Measurements from ENCODE around the gene ATXN1. TPM values are rescaled to one million over a fixed set of nuclear protein-coding genes. Genes with fewer than 3 reads are reported as not detected.

The ATXN1 gene
- total and polyA plus RNA-seq, 2 of the 8 experiments (the other 6 are each of a cell fraction or from before 2014, with no cell fraction given) = 1.6 to 4.0 TPM

DNA sequence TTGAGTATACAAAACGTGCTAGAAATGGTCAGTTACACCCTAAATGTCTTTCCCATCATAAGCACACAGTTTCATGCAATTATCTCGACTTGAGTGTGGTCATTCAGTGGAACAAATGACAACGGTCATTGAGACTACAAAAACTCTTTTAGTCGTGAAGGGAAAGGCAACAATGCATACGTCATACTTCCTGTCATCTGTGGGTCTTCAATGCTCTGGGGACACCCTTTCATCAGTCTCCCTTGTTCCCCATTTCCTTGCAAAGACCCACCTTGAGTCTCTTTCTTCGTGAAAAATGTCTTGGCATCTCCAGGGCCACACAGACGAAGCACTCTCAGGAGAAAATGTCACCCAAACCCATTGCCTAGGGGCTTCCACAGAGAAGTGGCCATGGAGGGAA, 284.4 kb downstream of the ATXN1 start (continued):
- TF ChIP-seq, protein P1, sequence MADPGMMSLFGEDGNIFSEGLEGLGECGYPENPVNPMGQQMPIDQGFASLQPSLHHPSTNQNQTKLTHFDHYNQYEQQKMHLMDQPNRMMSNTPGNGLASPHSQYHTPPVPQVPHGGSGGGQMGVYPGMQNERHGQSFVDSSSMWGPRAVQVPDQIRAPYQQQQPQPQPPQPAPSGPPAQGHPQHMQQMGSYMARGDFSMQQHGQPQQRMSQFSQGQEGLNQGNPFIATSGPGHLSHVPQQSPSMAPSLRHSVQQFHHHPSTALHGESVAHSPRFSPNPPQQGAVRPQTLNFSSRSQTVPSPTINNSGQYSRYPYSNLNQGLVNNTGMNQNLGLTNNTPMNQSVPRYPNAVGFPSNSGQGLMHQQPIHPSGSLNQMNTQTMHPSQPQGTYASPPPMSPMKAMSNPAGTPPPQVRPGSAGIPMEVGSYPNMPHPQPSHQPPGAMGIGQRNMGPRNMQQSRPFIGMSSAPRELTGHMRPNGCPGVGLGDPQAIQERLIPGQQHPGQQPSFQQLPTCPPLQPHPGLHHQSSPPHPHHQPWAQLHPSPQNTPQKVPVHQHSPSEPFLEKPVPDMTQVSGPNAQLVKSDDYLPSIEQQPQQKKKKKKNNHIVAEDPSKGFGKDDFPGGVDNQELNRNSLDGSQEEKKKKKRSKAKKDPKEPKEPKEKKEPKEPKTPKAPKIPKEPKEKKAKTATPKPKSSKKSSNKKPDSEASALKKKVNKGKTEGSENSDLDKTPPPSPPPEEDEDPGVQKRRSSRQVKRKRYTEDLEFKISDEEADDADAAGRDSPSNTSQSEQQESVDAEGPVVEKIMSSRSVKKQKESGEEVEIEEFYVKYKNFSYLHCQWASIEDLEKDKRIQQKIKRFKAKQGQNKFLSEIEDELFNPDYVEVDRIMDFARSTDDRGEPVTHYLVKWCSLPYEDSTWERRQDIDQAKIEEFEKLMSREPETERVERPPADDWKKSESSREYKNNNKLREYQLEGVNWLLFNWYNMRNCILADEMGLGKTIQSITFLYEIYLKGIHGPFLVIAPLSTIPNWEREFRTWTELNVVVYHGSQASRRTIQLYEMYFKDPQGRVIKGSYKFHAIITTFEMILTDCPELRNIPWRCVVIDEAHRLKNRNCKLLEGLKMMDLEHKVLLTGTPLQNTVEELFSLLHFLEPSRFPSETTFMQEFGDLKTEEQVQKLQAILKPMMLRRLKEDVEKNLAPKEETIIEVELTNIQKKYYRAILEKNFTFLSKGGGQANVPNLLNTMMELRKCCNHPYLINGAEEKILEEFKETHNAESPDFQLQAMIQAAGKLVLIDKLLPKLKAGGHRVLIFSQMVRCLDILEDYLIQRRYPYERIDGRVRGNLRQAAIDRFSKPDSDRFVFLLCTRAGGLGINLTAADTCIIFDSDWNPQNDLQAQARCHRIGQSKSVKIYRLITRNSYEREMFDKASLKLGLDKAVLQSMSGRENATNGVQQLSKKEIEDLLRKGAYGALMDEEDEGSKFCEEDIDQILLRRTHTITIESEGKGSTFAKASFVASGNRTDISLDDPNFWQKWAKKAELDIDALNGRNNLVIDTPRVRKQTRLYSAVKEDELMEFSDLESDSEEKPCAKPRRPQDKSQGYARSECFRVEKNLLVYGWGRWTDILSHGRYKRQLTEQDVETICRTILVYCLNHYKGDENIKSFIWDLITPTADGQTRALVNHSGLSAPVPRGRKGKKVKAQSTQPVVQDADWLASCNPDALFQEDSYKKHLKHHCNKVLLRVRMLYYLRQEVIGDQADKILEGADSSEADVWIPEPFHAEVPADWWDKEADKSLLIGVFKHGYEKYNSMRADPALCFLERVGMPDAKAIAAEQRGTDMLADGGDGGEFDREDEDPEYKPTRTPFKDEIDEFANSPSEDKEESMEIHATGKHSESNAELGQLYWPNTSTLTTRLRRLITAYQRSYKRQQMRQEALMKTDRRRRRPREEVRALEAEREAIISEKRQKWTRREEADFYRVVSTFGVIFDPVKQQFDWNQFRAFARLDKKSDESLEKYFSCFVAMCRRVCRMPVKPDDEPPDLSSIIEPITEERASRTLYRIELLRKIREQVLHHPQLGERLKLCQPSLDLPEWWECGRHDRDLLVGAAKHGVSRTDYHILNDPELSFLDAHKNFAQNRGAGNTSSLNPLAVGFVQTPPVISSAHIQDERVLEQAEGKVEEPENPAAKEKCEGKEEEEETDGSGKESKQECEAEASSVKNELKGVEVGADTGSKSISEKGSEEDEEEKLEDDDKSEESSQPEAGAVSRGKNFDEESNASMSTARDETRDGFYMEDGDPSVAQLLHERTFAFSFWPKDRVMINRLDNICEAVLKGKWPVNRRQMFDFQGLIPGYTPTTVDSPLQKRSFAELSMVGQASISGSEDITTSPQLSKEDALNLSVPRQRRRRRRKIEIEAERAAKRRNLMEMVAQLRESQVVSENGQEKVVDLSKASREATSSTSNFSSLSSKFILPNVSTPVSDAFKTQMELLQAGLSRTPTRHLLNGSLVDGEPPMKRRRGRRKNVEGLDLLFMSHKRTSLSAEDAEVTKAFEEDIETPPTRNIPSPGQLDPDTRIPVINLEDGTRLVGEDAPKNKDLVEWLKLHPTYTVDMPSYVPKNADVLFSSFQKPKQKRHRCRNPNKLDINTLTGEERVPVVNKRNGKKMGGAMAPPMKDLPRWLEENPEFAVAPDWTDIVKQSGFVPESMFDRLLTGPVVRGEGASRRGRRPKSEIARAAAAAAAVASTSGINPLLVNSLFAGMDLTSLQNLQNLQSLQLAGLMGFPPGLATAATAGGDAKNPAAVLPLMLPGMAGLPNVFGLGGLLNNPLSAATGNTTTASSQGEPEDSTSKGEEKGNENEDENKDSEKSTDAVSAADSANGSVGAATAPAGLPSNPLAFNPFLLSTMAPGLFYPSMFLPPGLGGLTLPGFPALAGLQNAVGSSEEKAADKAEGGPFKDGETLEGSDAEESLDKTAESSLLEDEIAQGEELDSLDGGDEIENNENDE (IDR thresholded peaks at IDR 0.05; ENCODE audit: insufficient replicate concordance, low read length) = no peak
- no peak for TF ChIP-seq SRF (IDR thresholded peaks at IDR 0.05; ENCODE audit: low read depth, low read length)
- TF ChIP-seq NANOG (IDR thresholded peaks at IDR 0.05; ENCODE audit: insufficient read depth, low read depth, low read length, poor library complexity, severe bottlenecking) = no peak
- no peak for TF ChIP-seq KDM1A (IDR thresholded peaks at IDR 0.05; ENCODE audit: borderline replicate concordance, low read length)
- no peak for TF ChIP-seq BACH1 (IDR thresholded peaks at IDR 0.05; ENCODE audit: low read length)
- no peak for TF ChIP-seq ASH2L (IDR thresholded peaks at IDR 0.05; ENCODE audit: low read length)
- TF ChIP-seq SP1 (IDR thresholded peaks at IDR 0.05; ENCODE audit: low read depth, low read length) = no peak
- TF ChIP-seq KDM4A (IDR thresholded peaks at IDR 0.05; ENCODE audit: low read depth, low read length, severe bottlenecking) = no peak
- TF ChIP-seq FOSL1 (IDR thresholded peaks at IDR 0.05; ENCODE audit: insufficient read depth, low read depth, low read length) = no peak
